ENCODE data around the gene CHD1. TPM values are rescaled to one million over a fixed set of nuclear protein-coding genes. Genes with fewer than 3 reads are reported as not detected.
A peak's percentile ranks its signal among the peaks of the same experiment; 100 is the strongest.

Gene CHD1
- total RNA-seq, 3 donors from 2014 or later = 48.0 to 56.3 (median 53.0) TPM

GRCh38 chr5:98905857-98906688, 22.7 kb downstream of the CHD1 start:
- Histone ChIP-seq H3K4me3 (no peak overlapping the region), H3K9me3 (no peaks in the 10 kb centered on the region), H3K4me1 (ENCODE audit: low read depth) (peaks cover 4% of the 10 kb centered on the region), H3K36me3 (ENCODE audit: low read depth) (peaks cover 5% of the 10 kb centered on the region)
- ATAC-seq (peak; percentile 67), DNase-seq (no peak)
- no peak for TF ChIP-seq CTCF (IDR thresholded peaks at IDR 0.05)
- intact Hi-C loops (cut with DNase I, micrococcal nuclease) = loop anchor here (2.0 to 10.0 kb wide), 3 partner anchors 127 to 159 kb away; no protein-coding TSS in a partner anchor

DNA sequence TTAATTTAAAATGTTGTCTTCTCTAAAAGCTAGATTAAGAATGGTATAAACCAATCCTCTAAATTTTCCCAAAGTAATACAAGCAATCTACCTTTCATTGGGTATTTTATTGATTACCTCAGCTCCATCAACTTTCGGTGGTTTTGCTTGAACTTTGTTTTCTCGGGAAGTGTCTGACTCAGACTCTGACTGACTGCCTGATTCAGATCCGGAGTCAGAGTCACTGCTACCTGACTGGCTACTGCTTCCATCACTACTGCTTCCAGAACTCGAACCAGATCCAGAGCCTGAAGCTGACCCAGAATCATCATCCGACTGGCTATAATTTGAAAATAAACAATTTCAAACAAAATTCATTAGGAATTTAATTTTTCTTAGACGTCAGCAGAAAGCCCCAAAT, 24.0 kb downstream of the CHD1 start:
- H3K9me3 ChIP-seq = no peaks in the 10 kb centered on the region
- H3K4me3 ChIP-seq = no peak overlapping the region
- ATAC-seq (no peak), DNase-seq (no peak)
- peaks cover 4% of the 10 kb centered on the region for H3K4me1 ChIP-seq (ENCODE audit: low read depth)
- no peak for TF ChIP-seq CTCF (IDR thresholded peaks at IDR 0.05)
- intact Hi-C loops (cut with DNase I, micrococcal nuclease) = loop anchor here (10.0 kb wide), 2 partner anchors 130 to 160 kb away; no protein-coding TSS in a partner anchor
- H3K36me3 ChIP-seq (ENCODE audit: low read depth) = peaks cover 10% of the 10 kb centered on the region

DNA sequence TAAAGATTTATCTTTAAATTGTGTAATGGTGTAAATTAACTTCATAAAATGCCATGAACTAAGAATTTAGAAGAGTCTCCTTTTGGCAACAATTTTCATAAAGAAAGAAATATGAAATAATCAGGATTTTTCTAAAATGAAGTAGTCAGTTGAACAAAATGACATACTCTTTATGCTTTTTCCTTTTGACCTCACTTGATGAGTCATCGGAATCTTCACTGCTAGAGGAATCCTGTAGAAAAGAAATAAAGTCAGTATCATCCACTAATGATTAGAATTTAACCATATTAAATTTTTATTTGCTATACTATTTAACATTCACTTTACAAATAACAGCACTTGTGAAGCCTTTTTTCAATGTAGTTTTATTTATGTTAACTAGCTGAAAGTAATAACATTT, 26.1 kb downstream of the CHD1 start:
- Histone ChIP-seq H3K9me3 (no peaks in the 10 kb centered on the region), H3K4me1 (ENCODE audit: low read depth) (peaks cover 4% of the 10 kb centered on the region), H3K36me3 (ENCODE audit: low read depth) (peaks cover 10% of the 10 kb centered on the region), H3K4me3 (no peak overlapping the region)
- no peak for TF ChIP-seq CTCF (IDR thresholded peaks at IDR 0.05)
- ATAC-seq = no peak
- DNase-seq = no peak
- intact Hi-C loops (cut with DNase I, micrococcal nuclease) = loop anchor here (10.0 kb wide), 2 partner anchors 132 to 162 kb away; no protein-coding TSS in a partner anchor

DNA sequence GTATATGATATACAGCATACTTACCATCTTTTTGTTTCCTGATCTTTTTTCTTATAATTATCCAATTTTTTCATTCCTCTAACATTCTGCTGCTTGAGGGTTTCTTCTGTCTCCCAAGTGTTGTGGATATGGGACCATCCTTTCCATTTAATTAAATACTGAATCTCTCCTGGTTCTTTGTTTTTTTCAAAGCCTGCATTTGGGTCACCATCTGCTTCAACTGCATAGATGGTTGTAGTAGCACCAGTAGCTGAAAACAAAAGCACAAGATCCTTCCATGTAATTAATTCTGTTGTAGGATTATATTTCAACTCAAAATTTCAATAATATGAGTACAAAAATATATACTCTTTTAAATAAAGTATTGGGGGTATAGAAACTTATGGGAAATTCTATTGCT, 29.4 kb downstream of the CHD1 start:
- Histone ChIP-seq H3K4me3 (no peak overlapping the region), H3K36me3 (ENCODE audit: low read depth) (peaks cover 16% of the 10 kb centered on the region), H3K9me3 (no peaks in the 10 kb centered on the region), H3K4me1 (ENCODE audit: low read depth) (no peaks in the 10 kb centered on the region)
- ATAC-seq = no peak
- TF ChIP-seq CTCF (IDR thresholded peaks at IDR 0.05) = no peak
- DNase-seq = no peak
- intact Hi-C loops (cut with DNase I, micrococcal nuclease) = no loop called here

DNA sequence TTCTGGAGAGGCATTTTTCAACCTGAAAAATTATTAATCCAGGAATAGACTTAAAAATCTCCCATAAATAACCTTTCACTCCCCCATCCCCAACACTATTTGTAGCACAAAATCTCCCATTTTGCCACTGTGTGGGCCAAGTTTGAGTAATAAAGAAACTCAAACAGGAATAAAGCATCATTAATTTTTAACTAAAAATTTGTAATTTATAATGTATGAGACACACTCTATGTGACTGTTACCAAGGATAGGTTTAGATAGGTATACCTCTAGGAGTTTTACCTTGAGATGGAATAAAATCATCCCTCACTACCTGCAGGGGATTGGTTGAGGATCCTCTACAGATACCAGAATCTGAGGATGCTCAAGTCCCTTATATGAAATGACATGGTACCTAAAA, 30.1 kb downstream of the CHD1 start:
- no peak for DNase-seq
- Histone ChIP-seq H3K9me3 (no peaks in the 10 kb centered on the region), H3K4me3 (no peak overlapping the region), H3K4me1 (ENCODE audit: low read depth) (no peaks in the 10 kb centered on the region), H3K36me3 (ENCODE audit: low read depth) (peaks cover 17% of the 10 kb centered on the region)
- ATAC-seq = no peak
- TF ChIP-seq CTCF (IDR thresholded peaks at IDR 0.05) = no peak
- intact Hi-C loops (cut with DNase I, micrococcal nuclease) = no loop called here
